H1 (cell line): ENCODE data around the gene ANKRD12. TPM values are rescaled to one million over a fixed set of nuclear protein-coding genes. Genes with fewer than 3 reads are reported as not detected.

Experiments used
- CTCF ChIA-PET: fragments of 300-600 bp; sonication (Branson Sonifier 250); formaldehyde crosslinking; loops from one replicate; lab custom pipeline; 2021; ENCODE audit not compliant: partially characterized antibody; lab: Charles Lee
- POLR2A ChIA-PET: fragments of 300-600 bp; sonication (Branson Sonifier 250); formaldehyde crosslinking; loops from one replicate; lab custom pipeline; 2021; ENCODE audit warnings: inconsistent platforms; ENCODE audit not compliant: partially characterized antibody; lab: Charles Lee
- DNase-seq, 2 experiments: peaks; one replicate each; pipeline versions ENCODE4 v3.0.0 to v3.0.0-alpha.2; 2010 to 2022; ENCODE audit warnings: low spot score in 2 of 2, low read depth in 1 of 2, mixed read lengths in 1 of 2
- FAIRE-seq: peaks from 2 replicates; lab custom pipeline; 2011; peaks lifted over from hg19 to GRCh38; lab: Jason Lieb, UNC
- H2AFZ ChIP-seq: 2 replicates; pipeline ENCODE4 v1.8.1; 2012; ENCODE audit warnings: low read length, inconsistent platforms
- H2AK5ac ChIP-seq: 2 replicates; pipeline ENCODE4 v1.6.1; 2013; ENCODE audit warnings: low read depth, low read length
- H2BK120ac ChIP-seq: replicated peaks from 2 replicates; pipeline ENCODE3; 2013; ENCODE audit warnings: low read depth, low read length, inconsistent platforms
- H2BK12ac ChIP-seq: 2 replicates; pipeline ENCODE4 v1.6.1; 2013; ENCODE audit warnings: low read depth, low read length
- H2BK15ac ChIP-seq: 2 replicates; pipeline ENCODE4 v1.6.1; 2013; ENCODE audit warnings: low read length
- H2BK20ac ChIP-seq: 2 replicates; pipeline ENCODE4 v1.6.1; 2013; ENCODE audit warnings: low read length
- H2BK5ac ChIP-seq: 2 replicates; pipeline ENCODE4 v1.6.1; 2013; ENCODE audit warnings: low read depth, low read length
- H3K14ac ChIP-seq: 2 replicates; pipeline ENCODE4 v1.6.1; 2013; ENCODE audit warnings: inconsistent platforms; ENCODE audit not compliant: insufficient read length
- H3K18ac ChIP-seq: 2 replicates; pipeline ENCODE4 v1.6.1; 2013; ENCODE audit warnings: low read length; ENCODE audit errors: extremely low read depth
- H3K23ac ChIP-seq: 2 replicates; pipeline ENCODE4 v1.6.1; 2013; ENCODE audit warnings: inconsistent platforms; ENCODE audit not compliant: insufficient read length
- H3K23me2 ChIP-seq: 2 replicates; pipeline ENCODE4 v1.6.1; 2013; ENCODE audit warnings: low read depth, low read length
- H3K27ac ChIP-seq: 2 replicates; pipeline ENCODE4 v1.6.1; 2011; ENCODE audit warnings: low read depth, low read length, inconsistent platforms
- H3K27me3 ChIP-seq, 4 experiments: replicated peaks in 1 of 4; 1 replicate in 1 of 4; 2 replicates in 3 of 4; pipeline versions ENCODE4 v1.6.1 to v1.8.1; 2011 to 2013; ENCODE audit warnings: low read length in 3 of 4, mild to moderate bottlenecking in 3 of 4, inconsistent platforms in 2 of 4, mixed read lengths in 2 of 4, moderate library complexity in 1 of 4; ENCODE audit not compliant: control insufficient read depth in 3 of 4, insufficient read depth in 3 of 4; ENCODE audit errors: extremely low read depth in 1 of 4
- H3K36me3 ChIP-seq, 4 experiments: 2 replicates each; pipeline versions ENCODE4 v1.6.1 to v1.8.1; 2011 to 2013; ENCODE audit warnings: mild to moderate bottlenecking in 4 of 4, low read length in 3 of 4, moderate library complexity in 2 of 4, control low read depth in 1 of 4, inconsistent platforms in 1 of 4; ENCODE audit not compliant: insufficient read depth in 4 of 4, control insufficient read depth in 2 of 4
- H3K4ac ChIP-seq: replicated peaks from 2 replicates; pipeline ENCODE3; 2013; ENCODE audit warnings: low read length, low read depth, mixed read lengths, inconsistent platforms; ENCODE audit not compliant: insufficient read length
- H3K4me1 ChIP-seq, 4 experiments: replicated peaks in 1 of 4; 1 replicate in 1 of 4; 2 replicates in 3 of 4; pipeline versions ENCODE4 v1.6.1 to v1.8.1; 2011 to 2013; ENCODE audit warnings: low read length in 3 of 4, inconsistent platforms in 2 of 4, mixed read lengths in 1 of 4; ENCODE audit not compliant: insufficient read depth in 4 of 4, control insufficient read depth in 3 of 4
- H3K4me2 ChIP-seq, 2 experiments: 2 replicates each; pipeline versions ENCODE4 v1.6.1 to v1.8.1; 2011 to 2013; ENCODE audit warnings: low read depth in 2 of 2, low read length in 2 of 2, control low read depth in 1 of 2, inconsistent platforms in 1 of 2, mild to moderate bottlenecking in 1 of 2; ENCODE audit not compliant: insufficient read depth in 1 of 2
- H3K4me3 ChIP-seq, 4 experiments: fragments of 200-600, 300-600 bp in 1 of 4; sonication (generic), shearing (Covaris generic), sonication (Bioruptor Twin) in 1 of 4; 2 replicates each; pipeline versions ENCODE4 v1.5.1 to v1.8.1; 2011 to 2016; ENCODE audit warnings: low read length in 4 of 4, low read depth in 3 of 4, control low read depth in 2 of 4, inconsistent platforms in 2 of 4, mild to moderate bottlenecking in 2 of 4, mixed read lengths in 1 of 4, moderate library complexity in 1 of 4; ENCODE audit not compliant: insufficient read depth in 2 of 4; ENCODE audit errors: extremely low read depth in 1 of 4
- H3K56ac ChIP-seq: replicated peaks from 2 replicates; pipeline ENCODE3; 2013; ENCODE audit warnings: low read depth, mild to moderate bottlenecking, mixed read lengths, low read length, inconsistent platforms; ENCODE audit not compliant: insufficient read length
- H3K79me1 ChIP-seq: 2 replicates; pipeline ENCODE4 v1.6.1; 2013; ENCODE audit warnings: low read depth, low read length, control low read depth
- H3K79me2 ChIP-seq, 2 experiments: 2 replicates each; pipeline versions ENCODE4 v1.6.1 to v1.8.1; 2012 to 2013; ENCODE audit warnings: low read length in 2 of 2, mild to moderate bottlenecking in 2 of 2, inconsistent platforms in 1 of 2; ENCODE audit not compliant: insufficient read depth in 2 of 2, control insufficient read depth in 1 of 2
- H3K9ac ChIP-seq, 4 experiments: replicated peaks in 1 of 4; 1 replicate in 1 of 4; 2 replicates in 3 of 4; pipeline versions ENCODE4 v1.6.1 to v1.8.1; 2011 to 2013; ENCODE audit warnings: low read depth in 3 of 4, low read length in 3 of 4, control low read depth in 2 of 4, mild to moderate bottlenecking in 2 of 4, moderate library complexity in 2 of 4, inconsistent platforms in 1 of 4; ENCODE audit errors: extremely low read depth in 1 of 4
- H3K9me3 ChIP-seq, 2 experiments: 2 replicates each; pipeline versions ENCODE4 v1.6.1 to v1.8.1; 2012 to 2013; ENCODE audit warnings: mild to moderate bottlenecking in 2 of 2, moderate library complexity in 2 of 2, control low read depth in 1 of 2, inconsistent platforms in 1 of 2, low read depth in 1 of 2, low read length in 1 of 2, mixed read lengths in 1 of 2; ENCODE audit not compliant: insufficient read depth in 2 of 2
- H4K20me1 ChIP-seq, 2 experiments: replicated peaks in 1 of 2; 2 replicates each; pipeline versions ENCODE3 to v1.8.1; 2011 to 2013; ENCODE audit warnings: inconsistent platforms in 2 of 2, low read length in 2 of 2, mild to moderate bottlenecking in 1 of 2; ENCODE audit not compliant: insufficient read depth in 2 of 2, control insufficient read depth in 1 of 2
- H4K5ac ChIP-seq: 2 replicates; pipeline ENCODE4 v1.6.1; 2013; ENCODE audit warnings: low read length, low read depth, mixed read lengths, inconsistent platforms; ENCODE audit not compliant: insufficient read length
- H4K8ac ChIP-seq: 2 replicates; pipeline ENCODE4 v1.8.0; 2013; ENCODE audit warnings: mild to moderate bottlenecking, moderate library complexity, low read length, inconsistent platforms; ENCODE audit not compliant: insufficient read depth; ENCODE audit errors: extremely low read depth
- H4K91ac ChIP-seq: replicated peaks from 2 replicates; pipeline ENCODE3; 2013; ENCODE audit warnings: low read length, mixed read lengths, inconsistent platforms; ENCODE audit not compliant: insufficient read length
- ATF2 ChIP-seq: IDR thresholded peaks from 2 replicates; pipeline ENCODE4 v1.6.1; 2012; ENCODE audit warnings: low read length, inconsistent platforms
- BCL11A ChIP-seq, 2 experiments: IDR thresholded peaks; one replicate each; pipeline ENCODE4 v1.6.1; 2011; ENCODE audit warnings: low read depth in 2 of 2, low read length in 2 of 2, mild to moderate bottlenecking in 2 of 2
- CBX8 ChIP-seq: fragments of 300-800, 300-1000 bp; sonication (generic); IDR thresholded peaks from 2 replicates; pipeline ENCODE4 v1.7.1; 2016; ENCODE audit warnings: low read depth, low read length, borderline replicate concordance
- CTCF ChIP-seq, 3 experiments: IDR thresholded peaks; 1 replicate in 2 of 3; 2 replicates in 1 of 3; pipeline versions ENCODE4 v1.5.1 to v1.6.1; 2011; ENCODE audit warnings: low read length in 3 of 3, mild to moderate bottlenecking in 3 of 3, inconsistent platforms in 2 of 3, low read depth in 1 of 3, moderate library complexity in 1 of 3; ENCODE audit not compliant: insufficient read depth in 1 of 3; ENCODE audit errors: control extremely low read depth in 1 of 3
- NANOG ChIP-seq: IDR thresholded peaks from 2 replicates; pipeline ENCODE4 v1.6.1; 2011; ENCODE audit warnings: low read length, low read depth, mild to moderate bottlenecking, inconsistent platforms; ENCODE audit not compliant: insufficient read depth, poor library complexity, severe bottlenecking
- RBBP5 ChIP-seq: IDR thresholded peaks from 2 replicates; pipeline ENCODE4 v1.7.1; 2012; ENCODE audit warnings: low read depth, mild to moderate bottlenecking, inconsistent platforms, low read length, moderate library complexity, borderline replicate concordance
- RFX5 ChIP-seq: IDR thresholded peaks from 2 replicates; pipeline ENCODE4 v1.6.1; 2011; ENCODE audit warnings: low read depth, low read length, improper control_type of control experiment, borderline replicate concordance
- TBP ChIP-seq: IDR thresholded peaks from 2 replicates; pipeline ENCODE4 v1.6.1; 2011; ENCODE audit warnings: low read depth, low read length, improper control_type of control experiment
- TEAD4 ChIP-seq: IDR thresholded peaks from 2 replicates; pipeline ENCODE4 v1.6.1; 2012; ENCODE audit warnings: low read depth, low read length, inconsistent platforms, mixed read lengths
- ZNF274 ChIP-seq: IDR thresholded peaks from 2 replicates; pipeline ENCODE4 v1.7.0; 2012; ENCODE audit warnings: low read length, borderline replicate concordance; ENCODE audit errors: extremely low read depth
- WGBS, 2 experiments: shearing (Covaris generic) in 1 of 2; methylation state at CpG; one replicate each; pipeline versions ENCODE4 v1.1.6 to v1.1.7; 2013 to 2015; ENCODE audit warnings: low lambda C conversion rate in 2 of 2, mixed read lengths in 2 of 2, inconsistent platforms in 1 of 2, low coverage in 1 of 2, missing lambda C conversion rate in 1 of 2; ENCODE audit not compliant: insufficient replicate concordance in 2 of 2, insufficient coverage in 1 of 2, insufficient read length in 1 of 2; ENCODE audit errors: extremely low coverage in 1 of 2, missing lambda C conversion rate in 1 of 2; 5-methylcytosine and 5-hydroxymethylcytosine counted together
- polyA plus RNA-seq, 7 experiments: library from polyadenylated mRNA; depleted of rRNA in 3 of 7; stranded (reverse) in 5 of 7; unstranded in 2 of 7; fragments of >200 nt in 5 of 7; fragments of 200-250 nt in 2 of 7; gene quantifications; 1 replicate in 5 of 7; 2 replicates in 1 of 7; 4 replicates in 1 of 7; pipeline versions ENCODE4 v1.2.1 to v1.2.3, GENCODE V29; 2011 to 2013; ENCODE audit warnings: missing spikeins in 2 of 7, mixed read lengths in 2 of 7
- total RNA-seq: library from RNA; stranded (reverse); fragmentation: NEBNext Ultra II Directional; extraction: Animal tissue kit (Norgen Biotek cat#: 25700); gene quantifications from 2 replicates; pipeline ENCODE4 v1.2.1, GENCODE V29; 2021

The ANKRD12 gene
- total and polyA plus RNA-seq, 2 of the 8 experiments (the other 6 are each of a cell fraction or from before 2014, with no cell fraction given) = 2.6 to 37.9 TPM

GRCh38 chr18:9087144-9087543 is 49.4 kb upstream of the ANKRD12 start:
- H2AK5ac ChIP-seq = no peak overlapping the region
- CTCF ChIA-PET = interaction anchor here (0.5 kb wide), 1 partner anchor 11 kb away, joined by 3 read pairs; no protein-coding TSS in a partner anchor
- no peak overlapping the region for H4K5ac ChIP-seq
- no peak overlapping the region for H3K4me2 ChIP-seq
- H2BK15ac ChIP-seq = no peak overlapping the region
- no peak overlapping the region for H4K91ac ChIP-seq
- H4K20me1 ChIP-seq = no peaks in the 10 kb centered on the region
- no peaks in the 10 kb centered on the region for H3K27me3 ChIP-seq
- no peaks in the 10 kb centered on the region for H3K9me3 ChIP-seq
- no peak for FAIRE-seq
- no peaks in the 10 kb centered on the region for H3K79me1 ChIP-seq
- H4K8ac ChIP-seq = no peak overlapping the region
- WGBS, 2 experiments = 100% methylated on average over 2 of the region's 2 CpGs; no CpG with 5 or more reads in 1 of the 2 experiments
- no peaks in the 10 kb centered on the region for H3K79me2 ChIP-seq
- H3K4me3 ChIP-seq = no peak overlapping the region
- no peak overlapping the region for H3K56ac ChIP-seq
- no peak overlapping the region for H3K9ac ChIP-seq
- no peak overlapping the region for H2AFZ ChIP-seq
- H3K4ac ChIP-seq = no peak overlapping the region
- H2BK5ac ChIP-seq = no peak overlapping the region
- H2BK20ac ChIP-seq = no peak overlapping the region
- POLR2A ChIA-PET = no interaction called here
- H3K36me3 ChIP-seq = no peaks in the 10 kb centered on the region
- H3K23ac ChIP-seq = no peak overlapping the region
- no peak overlapping the region for H2BK120ac ChIP-seq
- H3K4me1 ChIP-seq = no peaks in the 10 kb centered on the region
- H3K27ac ChIP-seq = no peak overlapping the region
- no peak overlapping the region for H3K18ac ChIP-seq
- H3K23me2 ChIP-seq = no peaks in the 10 kb centered on the region
- H2BK12ac ChIP-seq = no peak overlapping the region
- no peak for DNase-seq
- no peak overlapping the region for H3K14ac ChIP-seq
- TF ChIP-seq CTCF (IDR thresholded peaks at IDR 0.05; ENCODE audit: control extremely low read depth in 1 of 3, insufficient read depth in 1 of 3, low read depth in 1 of 3, low read length in 3 of 3) (no peak), ATF2 (no peak), RFX5 (no peak), CBX8 (no peak), TEAD4 (no peak), NANOG (no peak), BCL11A (IDR thresholded peaks at IDR 0.05; ENCODE audit: low read depth in 2 of 2, low read length in 2 of 2) (no peak), TBP (no peak), RBBP5 (no peak), ZNF274 (no peak)
